Placental pericyte (primary cell): ENCODE data around the gene RAD9A. TPM values are rescaled to one million over a fixed set of nuclear protein-coding genes. Genes with fewer than 3 reads are reported as not detected.

Source experiments
- small RNA-seq: library from RNA; depleted of rRNA; stranded (forward); fragments of <200 nt; gene quantifications from one replicate; pipeline ENCODE3, GENCODE V24; 2012; ENCODE audit warnings: low replicate concordance
- total RNA-seq: library from RNA; depleted of rRNA; stranded (reverse); fragments of >200 nt; gene quantifications from 2 replicates; pipeline ENCODE4 v1.2.3, GENCODE V29; 2012

The RAD9A gene
- 6.3 and 18.8 TPM in 2 replicates for total RNA-seq

DNA sequence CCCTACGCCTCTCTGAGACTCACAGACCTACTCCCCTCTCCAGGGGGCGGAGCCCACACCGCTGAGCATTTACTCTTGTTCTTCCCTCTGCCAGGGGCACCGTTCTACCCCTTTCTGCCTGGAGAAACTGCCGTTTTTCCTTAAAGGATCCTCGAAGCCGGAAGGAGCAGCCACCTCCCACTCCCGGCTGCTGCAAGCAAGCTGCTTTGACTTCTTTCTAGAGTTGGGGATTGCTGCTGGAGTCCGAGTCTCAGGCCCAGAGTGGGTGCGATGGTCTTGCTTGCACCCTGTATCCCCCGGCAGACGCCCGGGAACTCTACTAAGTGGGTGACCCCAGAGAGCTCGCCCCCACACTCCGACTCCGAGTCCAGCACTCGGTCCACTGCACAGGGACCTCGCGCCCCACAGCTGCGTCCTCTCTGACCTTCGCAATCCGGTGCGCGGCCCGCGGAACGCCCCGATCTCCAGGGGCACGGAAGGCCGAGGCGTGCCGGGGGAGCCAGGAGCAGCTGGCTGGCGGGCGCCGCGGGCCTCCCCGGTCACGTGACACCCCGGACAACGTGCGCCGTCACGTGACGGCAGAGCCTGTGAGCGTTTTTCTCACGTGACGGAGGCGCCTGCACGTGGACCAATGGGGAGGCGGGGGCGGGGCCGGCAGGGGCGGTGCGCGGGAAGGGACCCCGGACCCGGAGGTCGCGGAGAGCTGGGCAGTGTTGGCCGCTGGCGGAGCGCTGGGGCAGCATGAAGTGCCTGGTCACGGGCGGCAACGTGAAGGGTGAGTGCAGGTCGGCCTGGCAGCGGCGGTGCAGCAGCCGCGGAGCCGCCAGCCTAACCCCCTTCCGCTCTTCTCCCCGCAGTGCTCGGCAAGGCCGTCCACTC is at the start of gene RAD9A:
Gene RAD9A (plus strand): TSS at position 683 of the 879 bp plus-strand sequence. CDS start 59 bp downstream, at position 742.

DNA sequence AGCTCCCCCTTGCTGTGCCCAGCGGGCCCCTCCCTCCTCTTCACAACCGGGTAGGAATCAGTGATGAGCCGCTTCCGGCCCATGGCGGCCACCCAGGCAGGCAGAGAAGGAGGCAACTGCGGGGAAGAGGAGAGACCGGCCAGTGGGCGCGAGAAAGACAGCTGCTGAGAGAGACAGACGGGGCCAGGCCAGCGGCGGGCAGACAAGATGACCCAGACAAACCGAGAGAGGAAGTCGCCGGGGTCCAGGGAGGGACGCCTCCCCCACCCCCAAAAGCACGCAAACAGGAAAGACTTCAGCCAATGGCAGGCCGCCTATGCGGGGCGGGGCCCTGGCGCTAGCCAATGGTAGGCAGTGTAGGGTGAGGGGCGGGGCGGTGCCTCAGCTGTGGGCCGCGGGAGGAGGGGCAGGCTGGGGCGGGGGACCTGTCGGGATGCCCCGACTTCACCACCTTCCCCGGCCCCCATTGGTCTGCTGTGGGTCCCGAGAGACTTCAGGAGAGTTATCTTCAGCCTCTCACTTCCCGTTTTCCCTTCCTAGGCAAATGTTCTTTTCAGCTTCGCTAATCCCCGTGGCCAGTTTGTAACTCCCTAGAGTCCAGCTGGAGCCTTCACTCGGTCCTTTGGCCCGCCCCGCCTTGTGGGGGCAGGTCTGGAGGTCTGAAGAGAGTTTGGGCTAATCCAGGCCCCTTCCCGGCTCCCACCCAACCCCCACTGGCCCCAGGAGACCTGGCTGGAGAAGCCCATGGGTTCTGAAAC is 38.3 kb upstream of the RAD9A start, which contains the start of gene POLD4:
Gene POLD4 (minus strand): TSS at position 230 of the 758 bp plus-strand sequence. CDS start 147 bp downstream, at position 83.

DNA sequence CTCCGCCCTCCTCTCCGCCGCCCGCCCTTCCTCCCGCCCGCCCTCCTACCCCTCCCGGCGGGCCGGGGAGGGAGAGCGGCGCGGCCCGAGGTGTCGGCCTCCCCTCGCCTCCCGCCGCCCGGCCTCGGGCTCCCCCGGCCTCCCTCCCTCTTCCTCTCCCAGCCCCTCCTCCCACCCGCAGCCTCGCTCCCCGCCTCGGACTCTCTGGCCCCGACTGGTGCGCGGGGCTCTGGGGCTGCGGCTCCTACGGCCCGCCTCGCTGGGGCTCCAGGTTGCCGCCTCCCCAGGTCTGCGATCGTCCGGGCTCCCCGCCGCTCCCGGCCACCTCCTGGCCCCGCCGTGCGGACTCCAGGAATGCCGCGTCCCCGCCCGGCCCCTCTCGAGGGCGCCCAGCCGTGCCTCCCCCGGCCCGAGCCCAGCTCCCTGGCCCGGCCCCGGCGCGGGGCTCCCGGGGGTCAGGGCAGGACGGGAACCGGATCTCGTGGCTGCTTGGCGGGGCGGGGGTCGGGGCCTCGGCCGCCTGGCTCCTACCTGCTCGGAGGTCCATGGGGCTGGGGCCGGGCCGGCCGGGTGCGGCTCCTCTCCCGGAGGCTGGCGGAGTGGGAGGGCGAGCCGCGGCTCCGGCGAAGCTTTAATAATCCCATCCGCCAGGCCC is 18.7 kb upstream of the RAD9A start, which contains the start of gene CLCF1:
Gene CLCF1 (minus strand): TSS at position 606 of the 655 bp plus-strand sequence. CDS start 59 bp downstream, at position 547.

DNA sequence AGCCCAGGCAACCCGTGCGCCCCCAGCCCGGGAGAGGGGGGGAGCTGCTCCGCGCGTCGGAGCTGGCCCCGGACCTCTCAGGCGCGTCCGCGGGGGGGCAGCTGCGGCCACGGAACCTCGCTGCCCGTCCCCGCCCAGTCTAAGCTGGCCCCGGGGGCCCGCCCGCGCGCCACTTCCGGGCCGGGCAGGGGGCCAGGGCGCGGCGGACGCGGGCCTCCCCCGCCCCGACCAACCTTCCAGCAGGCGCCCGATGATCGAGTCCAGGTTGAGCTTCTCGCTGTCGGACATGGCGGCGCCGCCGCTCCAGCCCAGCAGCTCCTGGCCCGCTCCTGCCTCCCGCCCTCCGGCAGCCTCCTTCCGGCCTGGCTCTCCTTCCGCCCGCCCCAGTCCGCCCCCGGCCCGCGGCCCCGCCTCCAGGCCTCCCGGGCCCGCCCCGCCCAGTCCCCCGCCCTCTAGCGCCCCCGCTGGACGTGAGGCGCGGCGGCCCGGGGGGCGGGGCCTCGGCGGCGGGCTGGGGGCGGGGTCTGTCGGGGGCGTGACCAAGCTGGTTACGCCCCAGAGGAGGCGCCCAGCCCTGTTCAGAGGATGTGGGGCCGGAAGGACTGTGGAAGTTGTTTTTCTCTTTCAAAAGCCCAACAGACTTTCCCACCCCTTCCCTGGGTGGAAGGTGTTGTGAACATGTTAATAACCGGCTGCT is 9.9 kb downstream of the RAD9A start, which contains the start of gene PPP1CA:
Gene PPP1CA (minus strand): TSS at position 364 of the 697 bp plus-strand sequence. CDS start 76 bp downstream, at position 288.

DNA sequence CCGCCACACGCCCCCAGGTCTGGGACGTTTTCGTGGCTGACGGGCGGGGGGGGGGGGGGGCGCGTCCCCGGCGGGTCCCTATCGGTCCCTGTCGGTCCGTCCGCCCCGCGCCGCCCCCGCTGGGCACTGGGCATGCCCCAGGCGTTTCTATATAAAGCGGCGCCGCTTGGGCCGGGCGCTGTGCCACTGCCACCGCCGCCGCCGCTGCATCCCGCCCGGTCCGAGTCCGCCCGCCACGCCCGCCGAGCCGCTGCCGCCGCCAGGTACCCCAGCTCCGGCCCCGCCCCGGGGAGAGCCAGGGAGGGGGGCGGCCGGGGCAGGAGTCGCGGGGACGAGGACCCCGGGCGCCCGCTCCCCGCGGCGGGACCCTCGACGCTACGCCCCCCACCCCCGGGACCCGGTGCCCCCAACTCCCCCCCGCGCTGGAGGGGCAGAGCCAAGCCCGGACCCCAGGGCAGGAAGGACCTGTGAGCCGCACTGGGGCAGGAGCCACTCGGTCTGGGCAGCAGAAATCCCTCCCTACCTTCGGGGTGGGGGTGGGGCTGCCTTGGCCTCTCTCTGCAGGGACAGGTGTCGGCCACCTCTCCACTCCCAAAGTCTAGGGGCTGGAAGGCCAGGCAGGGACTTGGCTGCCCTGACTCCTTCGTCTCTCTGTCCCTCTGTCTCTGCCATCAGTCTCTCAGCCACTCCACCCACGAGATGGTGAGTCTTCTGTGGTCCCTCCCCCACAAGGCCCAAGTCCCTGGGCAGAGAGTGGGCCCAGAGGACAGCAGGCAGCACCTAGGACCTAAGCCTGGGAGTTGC is 23.9 kb downstream of the RAD9A start, which contains the start of gene CARNS1:
Gene CARNS1 (plus strand): TSS at position 178 of the 804 bp plus-strand sequence. CDS start 522 bp downstream, at position 700.

DNA sequence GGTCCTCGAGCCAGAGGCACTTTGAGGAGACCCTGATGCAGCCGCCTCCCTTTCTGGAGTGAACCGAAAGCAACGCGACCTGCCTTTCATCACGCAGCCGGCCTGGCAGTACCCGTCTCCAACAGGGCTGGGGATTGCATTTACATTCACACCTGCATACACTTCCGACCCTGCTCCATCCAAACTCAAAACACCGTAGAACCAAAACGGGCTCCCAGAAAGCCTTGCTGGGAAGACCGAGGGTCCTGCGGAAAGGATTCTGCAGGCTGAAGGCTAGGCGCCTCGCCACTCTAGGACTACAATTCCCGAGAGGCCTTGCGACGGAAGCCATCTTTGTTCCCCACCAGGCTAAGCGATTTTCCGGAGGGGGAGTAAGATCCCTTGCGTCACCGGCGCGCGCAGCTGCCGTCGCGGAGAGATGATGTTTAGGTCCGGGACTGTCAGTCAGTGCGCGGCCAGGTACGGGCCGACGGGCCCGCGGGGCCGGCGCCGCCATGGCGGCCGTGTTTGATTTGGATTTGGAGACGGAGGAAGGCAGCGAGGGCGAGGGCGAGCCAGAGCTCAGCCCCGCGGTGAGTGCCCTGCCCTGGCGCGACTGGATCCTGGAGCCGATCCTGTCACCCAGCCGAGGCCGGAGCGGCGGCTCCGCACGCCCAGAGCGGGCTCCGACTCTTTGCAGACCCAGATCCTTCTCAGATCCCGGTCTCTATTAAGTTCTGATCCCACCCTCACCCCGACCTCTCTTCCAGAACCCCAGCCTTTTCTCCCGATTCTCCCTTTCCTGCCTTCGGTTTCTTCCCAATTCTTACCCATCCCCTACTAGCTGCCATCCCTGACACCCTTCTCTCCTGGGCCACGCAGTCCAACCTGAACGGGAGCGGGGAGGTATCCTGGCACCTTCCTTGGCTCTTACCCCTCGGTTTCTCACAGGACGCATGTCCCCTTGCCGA is 36.5 kb downstream of the RAD9A start, which contains the start of gene RPS6KB2:
Gene RPS6KB2 (plus strand): TSS at position 443 of the 950 bp plus-strand sequence. CDS start 52 bp downstream, at position 495.

DNA sequence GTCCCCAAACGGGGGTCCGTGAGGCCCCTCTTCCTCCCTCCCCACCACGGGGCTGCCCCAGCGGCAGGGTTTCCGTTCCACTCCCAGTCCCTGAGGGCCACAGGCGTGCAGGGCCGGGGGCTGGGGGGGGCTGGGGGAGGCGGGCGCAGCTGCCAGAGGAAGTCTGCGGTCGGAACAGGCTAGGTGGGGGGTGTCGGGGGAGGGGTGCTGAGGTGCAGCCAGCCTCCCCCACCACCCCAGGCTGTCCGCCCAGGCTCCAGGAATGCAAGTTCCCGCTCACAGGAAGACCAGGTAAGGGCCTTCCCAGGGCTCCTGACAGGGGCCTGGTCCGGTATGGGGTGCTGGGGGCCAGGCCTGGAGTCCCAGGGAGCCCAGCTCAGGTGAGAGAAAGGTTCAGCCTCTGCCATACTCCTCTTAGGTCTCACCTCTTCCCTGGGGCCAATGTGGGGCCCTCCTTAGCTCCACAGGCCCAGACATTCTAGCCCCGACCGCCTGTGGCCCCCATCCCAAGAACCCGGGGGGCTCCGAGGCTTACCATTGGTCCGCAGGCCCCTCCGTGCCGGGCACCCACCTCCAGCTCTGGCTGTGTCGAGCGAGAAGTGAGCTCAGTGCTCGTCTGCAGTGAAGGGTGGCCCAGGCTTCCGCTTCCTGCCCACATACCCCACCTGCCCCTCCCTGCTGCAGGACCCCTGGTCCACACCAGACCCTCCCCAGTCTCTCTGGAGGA is 45.5 kb downstream of the RAD9A start, which contains the start of gene PTPRCAP:
Gene PTPRCAP (minus strand): TSS at position 601 of the 727 bp plus-strand sequence. CDS start 63 bp downstream, at position 538.

Small RNA genes within 50 kb of the gene (small RNA-seq; reads per million reads assigned to genes)
- gene RN7SKP239 (not detected), gene RNU6-1238P (not detected)

Other genes with a start within 250 kb of the RAD9A start
- gene GRK2, start 125.5 kb upstream of the RAD9A start, total RNA-seq, result 26.3 and 47.2 TPM in 2 replicates
- gene ANKRD13D, start 102.7 kb upstream of the RAD9A start, total RNA-seq, result 30.2 and 40.7 TPM in 2 replicates
- 7.7 and 10.3 TPM in 2 replicates for gene SSH3, start 88.5 kb upstream of the RAD9A start, total RNA-seq
- 73.3 and 120 TPM in 2 replicates for gene POLD4, start 38.4 kb upstream of the RAD9A start, total RNA-seq
- gene CLCF1, start 18.4 kb upstream of the RAD9A start, total RNA-seq, result 5.2 and 5.5 TPM in 2 replicates
- gene PPP1CA, start 9.9 kb downstream of the RAD9A start, total RNA-seq, result 293 and 375 TPM in 2 replicates
- not detected in 2 replicates for gene TBC1D10C, start 12.1 kb downstream of the RAD9A start, total RNA-seq
- gene CARNS1, start 23.7 kb downstream of the RAD9A start, total RNA-seq, result under 0.01 and 0.22 TPM in 2 replicates
- 59.7 and 71.3 TPM in 2 replicates for gene RPS6KB2, start 36.5 kb downstream of the RAD9A start, total RNA-seq
- 0.29 and 1.3 TPM in 2 replicates for gene PTPRCAP, start 45.7 kb downstream of the RAD9A start, total RNA-seq
- 115 and 145 TPM in 2 replicates for gene CORO1B, start 51.5 kb downstream of the RAD9A start, total RNA-seq
- gene GPR152, start 60.7 kb downstream of the RAD9A start, total RNA-seq, result not detected in 2 replicates
- not detected in 2 replicates for gene CABP4, start 63.4 kb downstream of the RAD9A start, total RNA-seq
- 12.2 and 44.2 TPM in 2 replicates for gene TMEM134, start 77.3 kb downstream of the RAD9A start, total RNA-seq
- gene AIP, start 91.0 kb downstream of the RAD9A start, total RNA-seq, result 33.9 and 87.1 TPM in 2 replicates
- gene PITPNM1, start 113.4 kb downstream of the RAD9A start, total RNA-seq, result 31.3 and 33.5 TPM in 2 replicates
- gene CDK2AP2, start 116.2 kb downstream of the RAD9A start, total RNA-seq, result 27.1 and 67.6 TPM in 2 replicates
- not detected in 2 replicates for gene CABP2, start 131.5 kb downstream of the RAD9A start, total RNA-seq
- 489 and 520 TPM in 2 replicates for gene GSTP1, start 191.8 kb downstream of the RAD9A start, total RNA-seq
- gene NDUFV1, start 214.9 kb downstream of the RAD9A start, total RNA-seq, result 154 and 199 TPM in 2 replicates
- 4.6 and 7.7 TPM in 2 replicates for gene NUDT8, start 238.0 kb downstream of the RAD9A start, total RNA-seq
- not detected in 2 replicates for gene TBX10, start 247.8 kb downstream of the RAD9A start, total RNA-seq